Astrocyte of the hippocampus (primary cell): ENCODE data around the gene ONECUT1.

Experiments used
- DNase-seq: peaks from one replicate; pipeline ENCODE4 v3.0.0; 2011; ENCODE audit warnings: low read depth, low spot score

Gene ONECUT1

GRCh38 chr15:52733696-52734255 is 56.4 kb downstream of the ONECUT1 start:
- DNase-seq: no peak

- DNase-seq: no peak
These were observed 57.0 kb downstream of the ONECUT1 start for GRCh38 chr15:52733088-52733487.

GRCh38 chr15:52732551-52732950 is 57.6 kb downstream of the ONECUT1 start:
- DNase-seq: no peak

GRCh38 chr15:52731732-52732470 is 58.2 kb downstream of the ONECUT1 start:
- no peak for DNase-seq

- DNase-seq: no peak
These were observed 59.1 kb downstream of the ONECUT1 start for GRCh38 chr15:52731004-52731403.

- DNase-seq: no peak
These were observed 59.5 kb downstream of the ONECUT1 start for GRCh38 chr15:52730594-52730993.

- DNase-seq: no peak
These were observed 60.0 kb downstream of the ONECUT1 start for GRCh38 chr15:52730173-52730572.

GRCh38 chr15:52728899-52729298 is 61.2 kb downstream of the ONECUT1 start:
- peak; percentile 39 for DNase-seq

GRCh38 chr15:52727815-52728214 is 62.3 kb downstream of the ONECUT1 start:
- no peak for DNase-seq

- DNase-seq: no peak
These were observed 63.9 kb downstream of the ONECUT1 start for GRCh38 chr15:52726195-52726594.

GRCh38 chr15:52718551-52718950 is 71.6 kb downstream of the ONECUT1 start:
- DNase-seq: no peak

GRCh38 chr15:52717924-52718323 is 72.2 kb downstream of the ONECUT1 start:
- no peak for DNase-seq

- DNase-seq: no peak
These were observed 72.7 kb downstream of the ONECUT1 start for GRCh38 chr15:52717481-52717880.

GRCh38 chr15:52716536-52716935 is 73.6 kb downstream of the ONECUT1 start:
- no peak for DNase-seq

GRCh38 chr15:52715411-52715810 is 74.7 kb downstream of the ONECUT1 start:
- no peak for DNase-seq

GRCh38 chr15:52714968-52715367 is 75.2 kb downstream of the ONECUT1 start:
- no peak for DNase-seq

- DNase-seq: no peak
These were observed 79.3 kb downstream of the ONECUT1 start for GRCh38 chr15:52710708-52711389.

- DNase-seq: no peak
These were observed 80.0 kb downstream of the ONECUT1 start for GRCh38 chr15:52710050-52710707.

GRCh38 chr15:52709187-52709981 is 80.8 kb downstream of the ONECUT1 start:
- DNase-seq: no peak
